Measurements from ENCODE around the gene GRIN1.
A peak's percentile ranks its signal among the peaks of the same experiment; 100 is the strongest.

The GRIN1 gene

DNA sequence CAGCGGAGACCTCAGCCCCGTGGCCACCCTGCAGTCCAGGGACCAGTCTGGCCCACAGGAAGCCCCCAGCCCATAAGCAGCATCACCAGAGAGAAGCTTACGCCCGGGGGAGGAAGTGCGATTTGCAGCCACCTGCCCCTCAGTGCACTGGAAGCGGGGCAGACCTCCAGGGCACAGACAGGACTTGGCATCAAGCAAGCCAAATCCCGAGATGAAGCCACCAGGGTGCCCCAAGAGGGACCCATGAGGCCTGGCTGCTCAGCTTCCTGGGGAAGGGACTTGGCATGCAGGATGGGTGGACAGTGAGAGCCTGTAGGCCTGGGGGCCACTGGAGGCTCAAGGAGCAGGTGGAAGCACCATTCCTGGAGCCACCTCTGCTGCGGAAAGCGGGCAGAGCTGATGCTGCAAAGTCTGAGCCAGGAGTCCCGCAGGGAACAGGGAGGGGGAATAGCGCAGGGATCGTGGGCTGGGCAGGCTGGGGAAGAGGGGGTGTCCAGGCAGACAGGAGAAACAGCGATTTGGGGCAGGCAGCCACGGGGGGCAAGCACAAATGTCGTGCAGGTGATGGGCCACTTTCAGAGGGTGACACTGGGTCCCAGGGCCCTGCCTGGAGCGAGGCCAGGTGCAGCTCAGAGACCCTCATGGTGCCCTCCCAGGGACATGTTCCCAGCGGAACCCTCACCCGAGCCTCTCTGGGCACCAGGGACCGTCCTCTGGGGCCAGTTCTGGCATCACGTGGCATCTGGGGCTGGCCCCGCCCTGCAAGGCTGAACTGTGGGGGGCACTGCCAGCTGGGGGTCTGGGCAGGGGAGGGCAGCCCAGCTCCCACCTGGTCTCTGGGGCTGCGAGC lies 27.7 kb downstream of the GRIN1 start:
- DNase-seq = no peak

GRCh38 chr9:137167277-137167746 lies 28.4 kb downstream of the GRIN1 start:
- no peak for DNase-seq

- DNase-seq = peak; percentile 89
Observed at GRCh38 chr9:137167747-137168572, 29.0 kb downstream of the GRIN1 start.

GRCh38 chr9:137168573-137168903 lies 29.6 kb downstream of the GRIN1 start:
- peak; percentile 87 for DNase-seq

DNA sequence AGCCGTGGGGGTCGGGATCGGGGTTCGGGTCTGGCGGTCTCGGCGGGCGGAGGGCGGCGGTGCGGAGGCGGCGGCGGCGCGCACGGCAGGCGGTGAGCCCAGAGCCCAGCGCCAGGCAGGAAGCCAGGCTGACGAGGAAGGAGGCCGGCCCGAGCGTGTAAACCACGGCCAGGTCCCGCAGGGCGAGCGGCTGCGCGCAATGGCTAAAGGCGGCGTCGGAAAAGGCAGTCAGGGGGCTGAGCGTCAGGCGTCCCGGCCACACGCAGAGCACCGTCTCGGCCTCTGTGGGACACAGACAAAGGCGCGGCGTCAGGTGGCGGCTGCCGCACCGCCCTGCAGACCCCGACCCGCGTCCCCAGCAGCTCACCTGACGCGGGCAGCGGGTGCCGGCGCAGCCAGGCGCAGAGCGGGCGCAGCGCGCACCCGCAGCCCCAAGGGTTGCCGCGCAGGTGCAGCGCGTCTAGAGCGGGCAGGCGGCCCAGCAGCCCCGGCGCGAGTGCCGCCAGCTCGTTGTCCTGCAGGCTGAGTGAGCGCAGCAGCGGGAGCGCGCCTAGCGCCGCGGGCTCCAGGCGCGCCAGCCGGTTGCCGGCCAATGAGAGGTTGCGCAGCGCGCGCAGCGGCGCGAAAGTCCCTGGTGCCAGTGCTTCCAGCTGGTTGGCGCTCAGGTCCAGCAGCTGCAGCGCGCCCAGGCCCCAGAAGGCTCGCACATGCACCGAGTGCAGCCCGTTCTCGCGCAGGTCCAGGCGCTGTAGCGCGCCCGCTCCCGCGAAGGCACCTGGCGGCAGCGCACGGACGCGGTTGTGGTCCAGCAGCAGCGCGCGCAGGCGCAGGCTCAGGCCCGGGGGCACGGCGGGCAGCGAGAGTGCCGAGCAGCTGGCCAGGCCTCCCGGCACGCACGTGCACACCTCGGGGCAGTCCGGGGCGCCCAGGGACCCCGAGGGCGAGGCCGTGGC lies 30.2 kb downstream of the GRIN1 start:
- DNase-seq = peak; percentile 100

DNA sequence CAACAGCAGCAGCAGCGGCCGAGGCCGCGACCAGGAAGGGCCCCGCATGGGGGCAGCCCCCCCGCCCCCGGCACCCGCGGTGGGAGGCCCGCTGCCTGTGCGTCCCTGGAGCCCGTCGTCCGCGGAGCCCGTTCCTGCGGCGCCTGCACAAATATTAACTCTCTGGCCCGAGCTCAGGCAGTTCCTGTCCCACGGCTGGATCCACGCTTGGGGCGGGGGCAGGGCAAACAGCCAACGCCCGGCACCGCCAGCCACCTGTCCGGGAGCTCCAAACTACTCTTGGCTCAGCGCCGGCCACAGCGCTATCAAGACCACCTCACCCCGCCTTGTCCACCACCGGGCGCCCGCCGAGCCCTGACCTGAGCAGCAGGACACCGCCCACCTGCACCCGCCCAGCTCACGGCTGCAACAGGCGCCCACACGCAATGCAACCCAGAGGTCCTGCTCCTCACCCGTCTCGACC lies 31.0 kb downstream of the GRIN1 start, which contains the start of gene LRRC26:
LRRC26 (minus strand) TSS at position 156 of the 463 bp plus-strand sequence; CDS start at position 48, 108 bp downstream.
- no peak for DNase-seq

DNA sequence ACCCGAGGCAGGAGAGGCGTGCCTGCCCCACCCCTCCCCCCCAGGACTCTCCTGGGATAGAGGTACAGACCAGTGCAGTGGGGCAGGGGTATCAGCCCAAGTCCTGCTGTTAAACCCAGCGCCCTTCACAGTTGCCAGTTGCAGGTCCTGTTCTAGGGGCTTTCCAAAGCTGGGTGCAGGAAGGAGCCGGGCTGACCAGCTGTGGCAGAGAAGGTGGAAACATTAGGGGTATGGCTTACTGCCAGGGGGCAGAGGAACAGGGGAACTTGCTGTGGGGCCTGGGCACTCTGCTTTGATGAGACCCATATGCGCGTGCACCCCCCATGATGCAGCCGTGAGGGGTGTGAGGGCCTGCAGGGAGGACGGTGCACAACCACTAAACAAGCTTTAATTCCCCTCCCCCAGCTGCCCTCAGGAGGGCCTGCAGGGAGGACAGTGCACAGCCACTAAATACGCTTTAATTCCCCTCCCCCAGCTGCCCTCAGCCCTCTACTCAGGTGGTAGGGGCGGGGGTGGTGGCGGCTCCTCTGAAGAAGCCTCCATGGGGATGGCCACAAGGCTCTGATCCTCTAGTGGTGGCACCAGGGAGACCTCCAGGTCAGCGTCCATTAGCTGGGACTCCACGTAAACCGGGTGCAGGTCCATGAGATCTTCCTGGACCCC lies 31.7 kb downstream of the GRIN1 start:
- DNase-seq = no peak

- no peak for DNase-seq
Observed at GRCh38 chr9:137171149-137171900, 32.4 kb downstream of the GRIN1 start.

DNA sequence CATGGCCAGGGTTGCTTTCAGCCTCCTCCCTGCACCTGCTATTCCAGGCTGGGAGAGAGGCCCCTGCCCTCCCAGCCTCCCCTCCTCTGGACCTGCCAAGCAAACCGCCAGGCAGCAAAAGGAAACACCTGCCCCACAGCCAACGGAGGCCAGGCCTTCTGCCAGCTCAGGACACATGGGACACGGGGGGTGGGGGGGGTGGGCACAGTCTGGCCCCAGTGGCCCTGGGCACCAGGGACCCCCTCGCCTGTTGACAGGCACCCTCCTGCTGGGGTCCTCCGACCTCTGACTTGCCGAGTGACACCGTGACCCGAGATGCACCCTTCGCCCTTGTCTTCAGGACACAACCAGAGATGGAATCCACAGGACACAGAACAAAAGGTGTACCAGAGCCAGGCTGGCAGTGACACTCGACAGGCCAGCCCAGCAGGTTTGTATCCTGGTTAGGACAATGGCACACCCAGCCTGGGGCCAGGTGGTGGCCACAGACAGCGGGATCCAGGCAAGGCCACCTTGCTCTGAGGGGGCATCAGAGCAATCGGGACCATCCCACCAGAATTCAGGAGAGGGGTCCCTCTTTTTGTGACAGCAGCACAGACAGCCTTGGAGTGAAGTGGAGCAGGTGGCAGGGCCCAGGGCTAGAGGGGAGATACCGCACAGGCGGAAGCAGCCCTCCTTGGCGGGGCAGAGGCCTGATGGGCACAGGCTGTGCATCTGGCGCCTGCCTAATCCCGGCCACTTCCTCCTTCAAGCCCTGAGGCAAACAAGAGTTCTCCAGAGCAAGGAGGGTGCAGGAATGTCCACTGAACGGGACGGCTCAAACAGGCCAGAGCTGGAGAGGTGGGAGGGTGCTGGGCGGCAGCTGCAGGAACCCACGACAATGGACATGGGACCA lies 34.2 kb downstream of the GRIN1 start:
- no peak for DNase-seq

GRCh38 chr9:137173796-137174664 lies 35.1 kb downstream of the GRIN1 start:
- no peak for DNase-seq

- peak; percentile 65 for DNase-seq
Observed at GRCh38 chr9:137174722-137175293, 35.9 kb downstream of the GRIN1 start.

- DNase-seq = no peak
Observed at GRCh38 chr9:137175345-137175961, 36.5 kb downstream of the GRIN1 start.

GRCh38 chr9:137176302-137177182 lies 37.6 kb downstream of the GRIN1 start:
- DNase-seq = peak; percentile 98

DNA sequence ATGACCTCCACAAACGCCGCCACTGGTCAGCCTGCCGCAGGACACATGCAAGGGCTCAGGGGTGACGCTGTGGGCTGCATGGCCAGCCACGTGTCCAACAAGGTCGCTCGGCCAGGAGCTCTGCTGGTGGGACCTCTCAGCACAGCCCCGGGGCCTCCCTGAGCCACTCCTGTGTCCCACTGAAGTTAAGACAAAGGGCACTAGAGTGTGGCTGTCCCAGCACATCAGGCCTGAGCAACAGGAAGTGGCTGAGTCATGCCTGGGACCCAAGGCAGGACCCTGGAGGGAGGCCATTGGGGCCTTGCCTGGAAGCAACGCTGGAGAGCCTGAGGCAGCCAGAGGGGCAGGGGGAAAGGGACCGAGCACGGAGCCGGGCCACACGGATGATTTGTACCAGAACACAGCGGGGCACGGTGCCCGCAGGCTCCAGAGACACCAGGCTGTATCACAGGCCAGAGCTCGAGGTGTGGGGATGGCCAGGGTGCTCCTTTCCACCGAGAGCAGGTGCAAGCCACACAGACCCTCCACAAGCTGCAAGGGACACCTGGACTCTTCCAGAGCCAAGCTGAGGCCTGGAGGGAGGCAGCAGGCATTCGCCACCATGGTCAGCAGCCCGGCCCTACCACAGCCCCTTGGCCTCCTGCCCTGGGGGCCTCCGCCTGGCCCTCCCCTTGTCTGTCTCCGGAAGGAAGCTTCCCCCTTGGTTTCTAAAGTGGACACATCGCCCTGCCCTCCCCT lies 39.4 kb downstream of the GRIN1 start:
- peak; percentile 74 for DNase-seq

GRCh38 chr9:137178939-137179630 lies 40.1 kb downstream of the GRIN1 start:
- DNase-seq = no peak

DNA sequence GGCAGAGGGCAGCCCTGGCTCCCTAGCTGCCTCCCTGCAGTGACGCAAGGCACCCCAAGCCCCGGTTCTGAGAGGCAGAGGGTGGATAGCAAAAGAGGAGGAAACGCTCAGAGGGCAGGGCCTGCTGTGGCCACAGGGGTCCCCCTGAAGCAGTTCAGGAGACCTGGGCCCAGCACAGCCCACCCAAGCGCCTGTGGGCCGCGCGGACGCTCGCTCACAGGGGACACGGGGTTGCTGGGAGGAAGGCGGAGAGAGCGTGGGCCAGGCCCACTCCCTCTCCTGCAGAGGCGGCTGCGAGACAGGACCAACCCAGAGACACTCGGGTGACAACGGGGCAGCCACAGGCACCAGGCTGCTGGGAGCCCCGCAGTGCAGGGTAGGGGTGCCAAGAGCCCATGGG lies 40.8 kb downstream of the GRIN1 start:
- DNase-seq = no peak

Measured in 8988T (cell line).